GM19193 (cell line): ENCODE results near the gene NMBR.

Source experiments
- POLR2A ChIP-seq: IDR thresholded peaks from 4 replicates; pipeline ENCODE4 v1.6.1; 2011; ENCODE audit not compliant: insufficient read depth, insufficient read length; ENCODE audit errors: extremely low read depth

Gene NMBR

GRCh38 chr6:142146828-142147662 lies at the start of gene NMBR, which contains the start of gene VTA1:
NMBR (minus strand) TSS chr6:142147122; CDS start chr6:142088658, 58,464 bp downstream.
VTA1 (plus strand) TSS chr6:142147263; CDS start chr6:142147288, 25 bp downstream.
- peak; percentile 88 for TF ChIP-seq POLR2A

DNA sequence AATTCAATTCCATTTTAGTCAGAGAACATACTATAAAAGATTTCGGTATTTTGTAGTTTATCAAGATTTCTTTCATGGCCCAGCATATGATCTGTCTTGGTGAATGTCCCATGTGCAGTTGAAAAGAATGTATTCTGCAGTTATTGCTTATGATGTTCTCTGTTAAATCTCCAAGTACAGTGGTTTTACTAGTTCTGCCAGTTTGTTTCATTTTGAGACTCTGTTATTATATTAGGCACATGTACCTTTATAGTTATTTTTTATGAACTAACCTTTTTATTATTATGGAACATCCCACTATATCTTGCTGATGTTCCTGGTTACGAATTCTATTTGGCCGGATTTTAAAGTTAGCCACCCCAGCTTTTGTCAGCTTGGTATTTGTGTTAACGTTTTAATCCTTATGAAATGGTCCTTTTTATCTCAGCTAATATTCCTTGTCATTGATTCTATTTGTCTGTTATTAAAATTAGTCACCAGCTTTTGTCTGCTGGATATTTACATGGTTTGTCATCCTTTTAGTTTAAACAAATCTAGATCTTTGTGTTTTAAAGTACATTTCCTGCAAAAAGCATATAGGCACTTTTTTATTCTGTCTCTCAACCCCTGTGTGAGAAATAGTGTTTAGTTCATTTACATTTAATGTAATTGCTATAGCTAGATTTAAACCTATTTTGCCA lies 49.1 kb upstream of the NMBR start:
- no peak for TF ChIP-seq POLR2A

DNA sequence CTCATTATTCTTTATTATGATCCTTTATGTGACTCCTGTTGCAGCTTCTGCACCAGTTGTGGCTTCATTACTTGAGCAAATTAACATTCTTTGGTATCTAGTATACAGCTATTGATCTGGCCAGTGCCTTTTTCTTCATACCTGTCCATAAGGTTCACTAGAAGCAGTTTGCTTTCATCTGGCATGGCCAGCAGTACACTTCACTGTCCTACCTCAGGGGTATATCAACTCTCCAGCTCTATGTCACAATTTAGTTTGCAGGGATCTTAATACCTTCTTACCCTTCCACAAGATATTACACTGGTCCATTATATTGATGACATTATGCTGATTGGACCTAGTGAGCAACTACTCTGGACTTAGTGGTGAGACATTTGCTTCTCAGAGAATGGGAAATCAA lies 46.7 kb upstream of the NMBR start:
- no peak for TF ChIP-seq POLR2A

- TF ChIP-seq POLR2A, result no peak
Measured at GRCh38 chr6:142192343-142192742, 45.4 kb upstream of the NMBR start.

DNA sequence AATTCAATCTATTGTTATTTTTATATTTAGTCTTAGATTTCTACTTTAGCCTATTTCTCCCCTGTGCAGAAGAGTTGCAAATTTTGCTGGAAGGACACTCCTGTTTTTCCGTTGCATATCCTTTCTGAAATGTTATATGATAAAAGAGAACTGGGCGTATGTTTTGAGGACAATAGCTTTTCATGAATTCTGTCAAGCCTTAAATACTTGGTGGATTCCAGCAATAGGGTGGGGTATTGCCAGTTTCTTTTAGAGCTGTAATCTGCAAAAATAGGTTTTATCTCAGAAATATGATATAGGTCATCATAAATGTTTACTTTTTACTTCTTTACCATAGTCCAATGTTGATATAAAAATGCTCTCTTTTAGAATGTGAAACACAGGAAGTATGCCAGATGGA lies 42.1 kb upstream of the NMBR start:
- TF ChIP-seq POLR2A, result no peak

DNA sequence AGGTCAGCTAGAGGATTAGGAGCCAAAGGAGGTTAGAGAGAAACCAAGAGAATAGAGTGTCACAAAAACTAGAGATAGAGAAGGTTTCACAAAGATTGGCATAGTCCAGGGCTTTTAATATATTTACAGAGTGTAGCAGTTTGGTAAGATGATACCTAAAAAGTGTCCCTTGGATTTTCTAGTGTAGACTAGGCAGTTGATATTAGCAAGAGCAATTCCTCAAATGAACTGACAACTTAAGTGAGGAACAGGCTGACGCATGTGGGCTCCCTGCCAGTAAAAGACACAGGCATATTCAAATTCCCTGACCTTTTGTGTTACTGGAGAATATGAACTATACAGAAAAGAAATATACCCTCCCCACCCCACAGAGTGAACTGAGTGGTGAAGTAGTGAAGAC lies 40.3 kb upstream of the NMBR start:
- no peak for TF ChIP-seq POLR2A

DNA sequence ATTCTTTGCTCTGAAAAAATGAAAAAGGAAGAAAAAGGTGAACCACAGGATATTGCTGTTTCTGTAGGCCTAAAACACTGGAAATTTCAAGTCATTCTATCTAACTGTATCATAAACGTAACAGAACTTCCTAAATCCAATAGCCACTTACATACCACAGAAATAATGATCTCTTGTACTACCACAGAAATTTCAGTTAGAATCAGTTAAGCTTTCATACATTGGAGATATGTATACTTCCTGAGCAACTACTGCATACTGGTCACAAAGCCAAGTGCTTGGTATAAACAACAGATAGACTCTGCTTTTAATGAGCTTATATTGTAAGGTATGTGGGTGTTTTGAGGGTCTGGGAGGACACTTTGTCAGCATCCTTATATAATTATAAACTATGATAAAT lies 38.7 kb upstream of the NMBR start:
- no peak for TF ChIP-seq POLR2A

- TF ChIP-seq POLR2A, result no peak
Measured at GRCh38 chr6:142184307-142184706, 37.4 kb upstream of the NMBR start.

- no peak for TF ChIP-seq POLR2A
Measured at GRCh38 chr6:142183351-142183750, 36.4 kb upstream of the NMBR start.

DNA sequence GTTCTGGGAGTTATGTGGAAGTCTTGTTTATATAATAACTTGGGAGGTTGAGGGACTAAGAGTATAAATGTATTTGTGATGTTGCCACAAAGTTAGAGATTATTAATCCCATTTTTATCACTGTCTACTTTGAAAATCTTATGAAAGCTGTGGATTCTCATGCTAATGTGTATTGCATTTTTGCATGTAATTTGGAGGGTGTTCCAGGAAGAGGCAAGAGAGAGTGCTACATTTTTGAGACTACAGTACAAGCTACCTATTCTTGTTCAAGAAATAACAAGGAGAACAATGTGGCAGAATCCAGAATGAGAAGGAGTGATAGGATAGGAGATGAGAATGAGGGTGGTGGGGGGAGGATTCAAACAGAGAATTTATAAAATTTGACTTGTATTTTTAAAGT lies 35.1 kb upstream of the NMBR start:
- TF ChIP-seq POLR2A, result no peak

- TF ChIP-seq POLR2A, result no peak
Measured at GRCh38 chr6:142178129-142178528, 31.2 kb upstream of the NMBR start.

DNA sequence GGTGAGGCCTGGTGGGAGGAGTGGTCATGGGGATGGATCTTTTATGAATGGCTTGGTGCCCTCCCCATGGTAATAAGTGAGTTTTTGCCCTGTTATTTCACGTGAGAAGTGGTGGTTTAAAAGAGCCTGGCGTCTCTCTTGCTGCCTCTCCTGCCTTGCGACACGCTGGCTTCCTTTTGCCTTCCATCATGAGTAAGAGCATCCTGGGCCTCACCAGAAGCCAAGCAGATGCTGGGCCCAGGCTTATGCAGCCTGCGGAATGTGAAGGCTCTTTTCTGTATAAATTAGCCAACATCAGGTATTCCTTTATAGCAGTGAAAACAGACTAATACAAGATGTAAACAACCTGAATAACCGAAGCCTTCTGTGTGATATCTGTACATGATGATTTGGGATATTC lies 27.8 kb upstream of the NMBR start:
- no peak for TF ChIP-seq POLR2A

DNA sequence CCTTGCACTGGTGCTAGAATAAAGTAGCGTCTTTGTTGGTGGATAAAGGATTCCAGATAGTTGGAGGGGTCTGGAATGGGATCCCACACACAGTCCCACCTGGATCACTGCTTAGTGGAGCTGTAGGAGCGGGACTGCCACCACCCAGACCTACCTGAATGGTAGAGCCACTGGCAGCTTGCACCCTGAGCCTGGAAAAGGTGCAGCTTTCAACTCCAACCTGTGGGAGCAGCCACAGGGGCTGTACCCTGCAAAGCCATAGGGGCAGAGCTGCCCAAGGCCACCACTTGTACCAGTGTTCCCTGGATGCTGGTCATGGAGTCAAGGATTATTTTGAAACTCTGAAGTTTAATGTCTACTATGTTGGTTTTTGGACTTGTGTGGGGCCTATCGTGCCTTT lies 27.1 kb upstream of the NMBR start:
- no peak for TF ChIP-seq POLR2A

GRCh38 chr6:142172758-142173157 lies 25.8 kb upstream of the NMBR start:
- no peak for TF ChIP-seq POLR2A

DNA sequence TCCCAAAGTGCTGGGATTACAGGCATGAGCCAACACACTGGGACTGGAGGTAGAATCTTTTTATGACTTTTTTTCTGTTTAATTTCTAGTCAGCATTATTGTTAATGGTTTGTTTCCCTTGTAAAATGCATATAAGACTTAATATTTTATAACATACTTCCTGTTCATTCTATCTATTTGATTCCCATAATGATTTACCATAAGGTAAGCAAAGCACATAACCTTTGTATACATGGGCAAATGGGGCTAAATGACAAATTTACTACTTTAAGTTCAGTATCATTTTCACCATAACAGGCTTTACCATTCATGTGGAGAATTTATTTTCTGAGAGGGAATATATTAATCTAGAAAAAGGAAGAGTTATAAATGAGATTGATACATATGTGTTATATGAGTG lies 24.4 kb upstream of the NMBR start:
- no peak for TF ChIP-seq POLR2A

DNA sequence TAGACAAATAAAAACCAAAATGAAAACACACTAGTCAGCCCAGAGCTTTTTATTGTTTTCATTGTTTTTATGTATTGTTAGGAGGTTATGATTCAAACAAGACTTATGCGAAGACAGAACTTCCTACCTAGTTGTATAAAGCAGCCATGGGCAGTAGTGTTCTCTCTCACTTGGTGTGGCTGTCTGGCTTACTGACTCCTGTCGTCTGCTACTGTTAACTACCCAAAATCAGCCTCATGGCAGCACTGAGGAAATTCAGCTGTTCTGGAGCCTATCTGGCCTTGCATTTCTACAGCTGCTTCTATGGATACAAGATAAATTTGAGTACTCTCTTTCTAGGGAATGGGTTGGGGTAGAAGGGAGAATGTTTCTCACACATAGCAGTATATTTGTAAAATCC lies 20.6 kb upstream of the NMBR start:
- TF ChIP-seq POLR2A, result no peak
